Measurements from ENCODE around the gene DUOXA1.

DNA sequence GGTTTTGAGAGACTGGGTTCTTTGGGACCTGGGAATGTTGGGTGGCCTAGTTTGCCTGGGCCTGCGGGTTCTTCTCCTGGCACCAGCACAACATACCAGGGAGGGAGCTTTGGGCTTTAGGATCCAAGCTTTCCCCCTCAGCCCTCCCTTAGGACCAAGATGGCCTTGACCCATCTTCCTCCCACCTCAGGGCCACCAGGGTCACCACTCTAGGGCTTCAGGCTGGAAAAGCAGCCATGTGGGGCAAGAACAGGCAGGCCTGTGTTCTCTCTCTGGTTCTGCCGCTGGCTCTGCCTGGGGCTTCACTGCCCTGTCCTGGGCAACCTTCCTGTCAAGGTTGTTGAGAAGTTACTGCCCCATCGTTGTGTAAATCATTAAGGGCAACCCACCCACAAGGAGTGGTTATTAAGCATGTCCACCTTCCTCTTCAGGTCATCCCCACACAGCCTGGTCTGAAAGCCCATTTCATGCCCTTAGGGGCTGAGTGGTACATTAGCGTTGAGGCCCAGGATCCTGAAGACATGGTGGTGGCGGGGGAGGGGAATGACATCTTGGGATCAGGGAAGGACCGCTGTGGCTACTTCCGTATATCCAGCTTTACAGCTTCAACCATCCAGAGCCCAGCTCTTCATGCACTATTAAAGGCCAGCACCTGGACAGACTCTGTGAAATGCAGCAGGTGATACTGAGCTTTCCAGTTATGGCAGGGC, 767 bp upstream of the DUOXA1 start:
- TF ChIP-seq, protein P1, sequence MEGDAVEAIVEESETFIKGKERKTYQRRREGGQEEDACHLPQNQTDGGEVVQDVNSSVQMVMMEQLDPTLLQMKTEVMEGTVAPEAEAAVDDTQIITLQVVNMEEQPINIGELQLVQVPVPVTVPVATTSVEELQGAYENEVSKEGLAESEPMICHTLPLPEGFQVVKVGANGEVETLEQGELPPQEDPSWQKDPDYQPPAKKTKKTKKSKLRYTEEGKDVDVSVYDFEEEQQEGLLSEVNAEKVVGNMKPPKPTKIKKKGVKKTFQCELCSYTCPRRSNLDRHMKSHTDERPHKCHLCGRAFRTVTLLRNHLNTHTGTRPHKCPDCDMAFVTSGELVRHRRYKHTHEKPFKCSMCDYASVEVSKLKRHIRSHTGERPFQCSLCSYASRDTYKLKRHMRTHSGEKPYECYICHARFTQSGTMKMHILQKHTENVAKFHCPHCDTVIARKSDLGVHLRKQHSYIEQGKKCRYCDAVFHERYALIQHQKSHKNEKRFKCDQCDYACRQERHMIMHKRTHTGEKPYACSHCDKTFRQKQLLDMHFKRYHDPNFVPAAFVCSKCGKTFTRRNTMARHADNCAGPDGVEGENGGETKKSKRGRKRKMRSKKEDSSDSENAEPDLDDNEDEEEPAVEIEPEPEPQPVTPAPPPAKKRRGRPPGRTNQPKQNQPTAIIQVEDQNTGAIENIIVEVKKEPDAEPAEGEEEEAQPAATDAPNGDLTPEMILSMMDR (conservative IDR thresholded peaks at IDR 0.05), result no peak
- TF ChIP-seq ZFX (IDR thresholded peaks at IDR 0.05), result no peak

Measured in C4-2B (cell line).